Putamen (tissue), 1 donor: ENCODE data around the gene DCTD.

ENCODE experiments used
- DNase-seq: peaks from one replicate; pipeline ENCODE4 v3.0.0-alpha.2; 2016; ENCODE audit warnings: low spot score

The DCTD gene

GRCh38 chr4:182890202-182890601 is 27.0 kb downstream of the DCTD start:
- no peak for DNase-seq

- no peak for DNase-seq
These were observed 28.3 kb downstream of the DCTD start for GRCh38 chr4:182888891-182889290.

GRCh38 chr4:182886768-182887167 is 30.4 kb downstream of the DCTD start:
- DNase-seq = no peak

- DNase-seq = no peak
These were observed 31.0 kb downstream of the DCTD start for GRCh38 chr4:182886205-182886604.

- no peak for DNase-seq
These were observed 31.5 kb downstream of the DCTD start for GRCh38 chr4:182885738-182886077.

- DNase-seq = no peak
These were observed 32.0 kb downstream of the DCTD start for GRCh38 chr4:182885022-182885737.

GRCh38 chr4:182884040-182884439 is 33.1 kb downstream of the DCTD start:
- DNase-seq = no peak

- no peak for DNase-seq
These were observed 33.8 kb downstream of the DCTD start for GRCh38 chr4:182883351-182883750.

- DNase-seq = no peak
These were observed 35.3 kb downstream of the DCTD start for GRCh38 chr4:182881914-182882313.

- no peak for DNase-seq
These were observed 36.5 kb downstream of the DCTD start for GRCh38 chr4:182880387-182881356.

- no peak for DNase-seq
These were observed 37.3 kb downstream of the DCTD start for GRCh38 chr4:182879913-182880312.

GRCh38 chr4:182878633-182879495 is 38.3 kb downstream of the DCTD start:
- DNase-seq = no peak

GRCh38 chr4:182877326-182877883 is 39.8 kb downstream of the DCTD start:
- no peak for DNase-seq

GRCh38 chr4:182876427-182876826 is 40.8 kb downstream of the DCTD start:
- no peak for DNase-seq

GRCh38 chr4:182875453-182876405 is 41.5 kb downstream of the DCTD start:
- no peak for DNase-seq

- DNase-seq = no peak
These were observed 42.3 kb downstream of the DCTD start for GRCh38 chr4:182874797-182875345.

GRCh38 chr4:182874304-182874751 is 42.9 kb downstream of the DCTD start:
- DNase-seq = no peak

- no peak for DNase-seq
These were observed 43.5 kb downstream of the DCTD start for GRCh38 chr4:182873726-182874125.

GRCh38 chr4:182873289-182873688 is 43.9 kb downstream of the DCTD start:
- no peak for DNase-seq

- DNase-seq = no peak
These were observed 44.3 kb downstream of the DCTD start for GRCh38 chr4:182872886-182873285.
